SK-N-SH treated with all-trans-retinoic acid at 6 μM for 48 hours (cell line): Measurements from ENCODE around the gene NME7.

ENCODE experiments used
- BACH2 ChIP-seq: fragments of 250-450 bp; sonication (Bioruptor Pico); IDR thresholded peaks from 2 replicates; pipeline ENCODE4 v1.9.0; 2021; ENCODE audit warnings: mild to moderate bottlenecking, borderline replicate concordance
- GLIS3 ChIP-seq: fragments of 250-450 bp; sonication (Bioruptor Pico); IDR thresholded peaks from 2 replicates; pipeline ENCODE4 v1.5.0; 2020; ENCODE audit warnings: mild to moderate bottlenecking, moderate library complexity
- OSR1 ChIP-seq: fragments of 250-450 bp; sonication (Bioruptor Pico); IDR thresholded peaks from 2 replicates; pipeline ENCODE4 v1.8.0; 2022; ENCODE audit warnings: moderate library complexity, mild to moderate bottlenecking, inconsistent platforms
- RARB ChIP-seq: fragments of 250-450 bp; sonication (Bioruptor Pico); IDR thresholded peaks from 2 replicates; pipeline ENCODE4 v1.8.0; 2021; ENCODE audit warnings: mild to moderate bottlenecking, moderate library complexity
- ZC3H10 ChIP-seq: fragments of 250-450 bp; sonication (Bioruptor Pico); IDR thresholded peaks from 2 replicates; pipeline ENCODE4 v1.5.1; 2021; ENCODE audit warnings: mild to moderate bottlenecking, moderate library complexity
- ZFP3 ChIP-seq: fragments of 250-450 bp; sonication (Bioruptor Pico); IDR thresholded peaks from 2 replicates; pipeline ENCODE4 v1.5.0; 2020; ENCODE audit warnings: mild to moderate bottlenecking, moderate library complexity
- ZFP30 ChIP-seq: fragments of 450-650 bp; formaldehyde crosslinking; IDR thresholded peaks from 2 replicates; pipeline ENCODE4 v1.5.0; 2022; ENCODE audit warnings: mild to moderate bottlenecking, moderate library complexity
- ZNF565 ChIP-seq: fragments of 450-650 bp; formaldehyde crosslinking; conservative IDR thresholded peaks from 2 replicates; pipeline ENCODE4 v1.5.0; 2020; ENCODE audit warnings: low read depth, mild to moderate bottlenecking, moderate library complexity
- ZNF8 ChIP-seq: fragments of 450-650 bp; formaldehyde crosslinking; IDR thresholded peaks from 2 replicates; pipeline ENCODE4 v1.5.0; 2020; ENCODE audit warnings: mild to moderate bottlenecking, moderate library complexity
- TF ChIP-seq, protein P1 (sequence below): fragments of 250-450 bp; sonication (Bioruptor Pico); IDR thresholded peaks from 2 replicates; pipeline ENCODE4 v1.8.0; 2021; ENCODE audit warnings: low read depth, mild to moderate bottlenecking, moderate library complexity, borderline replicate concordance
- TF ChIP-seq, protein P2 (sequence below): fragments of 250-450 bp; sonication (Bioruptor Pico); IDR thresholded peaks from 2 replicates; pipeline ENCODE4 v1.5.0; 2020; ENCODE audit warnings: mild to moderate bottlenecking, moderate library complexity
- TF ChIP-seq, protein P3 (sequence below): fragments of 250-450 bp; sonication (Bioruptor Pico); IDR thresholded peaks from 2 replicates; pipeline ENCODE4 v1.8.0; 2020; ENCODE audit warnings: mild to moderate bottlenecking, moderate library complexity, borderline replicate concordance

DNA sequence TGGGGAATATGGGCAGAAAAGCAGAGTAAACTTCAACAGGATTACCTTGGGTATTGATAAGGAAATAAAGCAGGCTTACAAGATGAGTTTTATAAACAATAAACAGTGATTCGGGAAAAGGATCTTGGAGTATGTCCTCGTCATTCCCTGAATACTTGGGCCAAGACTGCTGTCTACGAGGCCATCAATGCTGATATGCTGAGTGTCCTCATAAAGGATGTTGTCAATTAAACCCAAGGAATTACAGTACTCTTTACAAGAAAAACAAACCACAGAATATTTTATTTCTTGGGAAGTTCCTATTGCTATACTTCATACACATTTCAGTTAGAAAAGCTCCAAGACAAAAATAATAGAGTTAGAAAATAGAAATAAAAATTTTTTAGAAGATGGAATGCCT, 226.2 kb downstream of the NME7 start:
- TF ChIP-seq ZNF565 (CRISPR knock-in tag) (no peak), GLIS3 (CRISPR knock-in tag) (no peak), OSR1 (CRISPR knock-in tag) (no peak), BACH2 (no peak), ZNF8 (no peak), ZFP3 (CRISPR knock-in tag) (no peak), RARB (CRISPR knock-in tag) (no peak), ZFP30 (CRISPR knock-in tag) (no peak), ZC3H10 (CRISPR knock-in tag) (no peak)
- TF ChIP-seq, protein P1, sequence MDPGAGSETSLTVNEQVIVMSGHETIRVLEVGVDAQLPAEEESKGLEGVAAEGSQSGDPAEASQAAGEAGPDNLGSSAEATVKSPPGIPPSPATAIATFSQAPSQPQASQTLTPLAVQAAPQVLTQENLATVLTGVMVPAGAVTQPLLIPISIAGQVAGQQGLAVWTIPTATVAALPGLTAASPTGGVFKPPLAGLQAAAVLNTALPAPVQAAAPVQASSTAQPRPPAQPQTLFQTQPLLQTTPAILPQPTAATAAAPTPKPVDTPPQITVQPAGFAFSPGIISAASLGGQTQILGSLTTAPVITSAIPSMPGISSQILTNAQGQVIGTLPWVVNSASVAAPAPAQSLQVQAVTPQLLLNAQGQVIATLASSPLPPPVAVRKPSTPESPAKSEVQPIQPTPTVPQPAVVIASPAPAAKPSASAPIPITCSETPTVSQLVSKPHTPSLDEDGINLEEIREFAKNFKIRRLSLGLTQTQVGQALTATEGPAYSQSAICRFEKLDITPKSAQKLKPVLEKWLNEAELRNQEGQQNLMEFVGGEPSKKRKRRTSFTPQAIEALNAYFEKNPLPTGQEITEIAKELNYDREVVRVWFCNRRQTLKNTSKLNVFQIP (CRISPR knock-in tag): no peak
- TF ChIP-seq, protein P2, sequence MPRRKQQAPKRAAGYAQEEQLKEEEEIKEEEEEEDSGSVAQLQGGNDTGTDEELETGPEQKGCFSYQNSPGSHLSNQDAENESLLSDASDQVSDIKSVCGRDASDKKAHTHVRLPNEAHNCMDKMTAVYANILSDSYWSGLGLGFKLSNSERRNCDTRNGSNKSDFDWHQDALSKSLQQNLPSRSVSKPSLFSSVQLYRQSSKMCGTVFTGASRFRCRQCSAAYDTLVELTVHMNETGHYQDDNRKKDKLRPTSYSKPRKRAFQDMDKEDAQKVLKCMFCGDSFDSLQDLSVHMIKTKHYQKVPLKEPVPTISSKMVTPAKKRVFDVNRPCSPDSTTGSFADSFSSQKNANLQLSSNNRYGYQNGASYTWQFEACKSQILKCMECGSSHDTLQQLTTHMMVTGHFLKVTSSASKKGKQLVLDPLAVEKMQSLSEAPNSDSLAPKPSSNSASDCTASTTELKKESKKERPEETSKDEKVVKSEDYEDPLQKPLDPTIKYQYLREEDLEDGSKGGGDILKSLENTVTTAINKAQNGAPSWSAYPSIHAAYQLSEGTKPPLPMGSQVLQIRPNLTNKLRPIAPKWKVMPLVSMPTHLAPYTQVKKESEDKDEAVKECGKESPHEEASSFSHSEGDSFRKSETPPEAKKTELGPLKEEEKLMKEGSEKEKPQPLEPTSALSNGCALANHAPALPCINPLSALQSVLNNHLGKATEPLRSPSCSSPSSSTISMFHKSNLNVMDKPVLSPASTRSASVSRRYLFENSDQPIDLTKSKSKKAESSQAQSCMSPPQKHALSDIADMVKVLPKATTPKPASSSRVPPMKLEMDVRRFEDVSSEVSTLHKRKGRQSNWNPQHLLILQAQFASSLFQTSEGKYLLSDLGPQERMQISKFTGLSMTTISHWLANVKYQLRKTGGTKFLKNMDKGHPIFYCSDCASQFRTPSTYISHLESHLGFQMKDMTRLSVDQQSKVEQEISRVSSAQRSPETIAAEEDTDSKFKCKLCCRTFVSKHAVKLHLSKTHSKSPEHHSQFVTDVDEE (CRISPR knock-in tag): no peak
- TF ChIP-seq, protein P3, sequence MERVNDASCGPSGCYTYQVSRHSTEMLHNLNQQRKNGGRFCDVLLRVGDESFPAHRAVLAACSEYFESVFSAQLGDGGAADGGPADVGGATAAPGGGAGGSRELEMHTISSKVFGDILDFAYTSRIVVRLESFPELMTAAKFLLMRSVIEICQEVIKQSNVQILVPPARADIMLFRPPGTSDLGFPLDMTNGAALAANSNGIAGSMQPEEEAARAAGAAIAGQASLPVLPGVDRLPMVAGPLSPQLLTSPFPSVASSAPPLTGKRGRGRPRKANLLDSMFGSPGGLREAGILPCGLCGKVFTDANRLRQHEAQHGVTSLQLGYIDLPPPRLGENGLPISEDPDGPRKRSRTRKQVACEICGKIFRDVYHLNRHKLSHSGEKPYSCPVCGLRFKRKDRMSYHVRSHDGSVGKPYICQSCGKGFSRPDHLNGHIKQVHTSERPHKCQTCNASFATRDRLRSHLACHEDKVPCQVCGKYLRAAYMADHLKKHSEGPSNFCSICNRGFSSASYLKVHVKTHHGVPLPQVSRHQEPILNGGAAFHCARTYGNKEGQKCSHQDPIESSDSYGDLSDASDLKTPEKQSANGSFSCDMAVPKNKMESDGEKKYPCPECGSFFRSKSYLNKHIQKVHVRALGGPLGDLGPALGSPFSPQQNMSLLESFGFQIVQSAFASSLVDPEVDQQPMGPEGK (CRISPR knock-in tag): no peak
